GM18858 (cell line): Measurements from ENCODE around the gene CLDN19.
"Not testable (repeated sequence)": the region's sequence is repeated elsewhere in the genome, so short reads cannot be mapped to it uniquely, and the experiment has no call there.

Experiments
- ATAC-seq: cut with Tn5 transposase; IDR thresholded peaks from one replicate; pipeline ENCODE4 v1.9.1; 2021; ENCODE audit not compliant: unreplicated experiment

CLDN19 gene

GRCh38 chr1:42713293-42713692 is 26.7 kb downstream of the CLDN19 start:
- ATAC-seq = no peak

GRCh38 chr1:42712808-42713207 is 27.2 kb downstream of the CLDN19 start:
- ATAC-seq = not testable (repeated sequence)

- ATAC-seq = no peak
These were observed 36.1 kb downstream of the CLDN19 start for GRCh38 chr1:42703888-42704464.

- no peak for ATAC-seq
These were observed 40.0 kb downstream of the CLDN19 start for GRCh38 chr1:42700006-42700405.

GRCh38 chr1:42698081-42698813 is 41.8 kb downstream of the CLDN19 start:
- ATAC-seq = no peak

- no peak for ATAC-seq
These were observed 47.1 kb downstream of the CLDN19 start for GRCh38 chr1:42692911-42693310.

GRCh38 chr1:42692461-42692860 is 47.6 kb downstream of the CLDN19 start:
- ATAC-seq = no peak

GRCh38 chr1:42691157-42691498 is 48.9 kb downstream of the CLDN19 start:
- no peak for ATAC-seq

GRCh38 chr1:42690477-42691156 is 49.4 kb downstream of the CLDN19 start:
- no peak for ATAC-seq

- ATAC-seq = no peak
These were observed 50.1 kb downstream of the CLDN19 start for GRCh38 chr1:42689912-42690311.

- ATAC-seq = no peak
These were observed 53.6 kb downstream of the CLDN19 start for GRCh38 chr1:42686418-42686817.

GRCh38 chr1:42684139-42684538 is 55.9 kb downstream of the CLDN19 start:
- no peak for ATAC-seq
